Heart left ventricle (tissue), 16 donors: Measurements from ENCODE around the gene STIM1. TPM values are rescaled to one million over a fixed set of nuclear protein-coding genes. Genes with fewer than 3 reads are reported as not detected.
A peak's percentile ranks its signal among the peaks of the same experiment; 100 is the strongest.

Experiments
- ATAC-seq, 4 donors: fragments of 200-7000 bp; cut with Tn5 transposase; one replicate each; pipeline ENCODE4 v1.9.1; 2020 to 2022; ENCODE audit warnings: moderate library complexity in 4 of 4, mild to moderate bottlenecking in 3 of 4, moderate number of reproducible peaks in 1 of 4
- DNase-seq, 5 donors: peaks; one replicate each; pipeline ENCODE4 v3.0.0-alpha.2; 2020
- H3K27ac ChIP-seq, 12 donors: fragments of 200-600 bp; sonication (generic) in 4 of 12; one replicate each; pipeline versions ENCODE4 v1.5.0 to v1.8.0; 2016 to 2022; ENCODE audit warnings: mild to moderate bottlenecking in 2 of 12
- H3K27me3 ChIP-seq, 9 donors: fragments of 200-600 bp; sonication (generic) in 2 of 9; one replicate each; pipeline versions ENCODE4 v1.5.1 to v1.8.0; 2016 to 2022; ENCODE audit warnings: mild to moderate bottlenecking in 3 of 9
- H3K36me3 ChIP-seq, 9 donors: fragments of 200-600 bp; sonication (generic) in 2 of 9; one replicate each; pipeline versions ENCODE4 v1.5.0 to v1.8.0; 2018 to 2022; ENCODE audit warnings: mild to moderate bottlenecking in 2 of 9
- H3K4me1 ChIP-seq, 12 donors: fragments of 200-600 bp; sonication (generic) in 4 of 12; one replicate each; pipeline versions ENCODE4 v1.5.0 to v1.8.0; 2016 to 2022; ENCODE audit warnings: mild to moderate bottlenecking in 3 of 12
- H3K4me3 ChIP-seq, 12 donors: fragments of 200-600 bp; sonication (generic) in 4 of 12; one replicate each; pipeline versions ENCODE4 v1.5.0 to v1.8.0; 2017 to 2022; ENCODE audit warnings: mild to moderate bottlenecking in 9 of 12, moderate library complexity in 4 of 12
- H3K9me3 ChIP-seq, 12 donors: fragments of 200-600 bp; sonication (generic) in 4 of 12; one replicate each; pipeline versions ENCODE4 v1.5.0 to v1.8.0; 2016 to 2022; ENCODE audit warnings: mild to moderate bottlenecking in 1 of 12
- CTCF ChIP-seq, 12 donors: fragments of 200-600 bp; sonication (generic) in 4 of 12; IDR thresholded peaks; one replicate each; pipeline versions ENCODE4 v1.5.0 to v1.8.0; 2018 to 2022; ENCODE audit warnings: antibody characterized with exemption in 12 of 12, mild to moderate bottlenecking in 5 of 12
- POLR2A ChIP-seq, 2 donors: fragments of 450-650 bp; IDR thresholded peaks; one replicate each; pipeline ENCODE4 v1.6.1; 2017; ENCODE audit warnings: antibody characterized with exemption in 2 of 2, mild to moderate bottlenecking in 2 of 2, moderate library complexity in 2 of 2
- WGBS, 4 donors: extraction: QIAGEN DNeasy Blood & Tissue Kit in 2 of 4; methylation state at CpG; one replicate each; pipeline versions ENCODE4 v1.1.5 to v1.1.7; 2013 to 2018; 5-methylcytosine and 5-hydroxymethylcytosine counted together
- intact Hi-C, 10 donors: fragments of 100-400 bp; cut with DNase I; formaldehyde crosslinking; loops; one replicate each; pipeline versions ENCODE4 v1.11.1 to v1.14.2; 2022
- polyA plus RNA-seq, 2 donors: library from polyadenylated mRNA; stranded (reverse); fragments of 200-250 nt; gene quantifications; one replicate each; pipeline ENCODE4 v1.2.3, GENCODE V29; 2013
- total RNA-seq, 9 donors: library from RNA; depleted of rRNA in 2 of 9; stranded (reverse); fragments of >200 nt in 2 of 9; fragmentation: NEBNext Ultra II Directional in 3 of 9; extraction: Animal tissue kit (Norgen Biotek cat#: 25700) in 3 of 9; gene quantifications; one replicate each; pipeline versions ENCODE4 v1.1.0 to v1.2.4, GENCODE V29; 2016 to 2023
- donor health status: ischemic (EF 13 %, LVEDD 7.1; RV severe dilation, severe dysfunction).
- donor health status: healthy with polysubstance abuse.
- donor health status: DM: no; HTN: yes; CAD: no.
- donor health status: DM: no; HTN: no; CAD: no.
- donor health status: ischemic (EF 25% LVEDD 6.9; RV normal size, moderate dysfunction).
- donor health status: ischemic (EF 25% LVEDD 5.7; RV mildly dilated, moderate dysfunction).
- donor health status: healthy.
- donor health status: DM: yes; HTN: yes; CAD: no.
- donor health status: ischemic (EF 35%, LVEDD 5.7; RV mildly dilated, moderate dysfunction).
- donor health status: nonischemic (EF 11% LVEDD 7.7; RV severe dilation, severe dysfunction).
- donor health status: DM: yes; HTN: yes; CAD: no.
- donor health status: PGD.
- donor health status: ischemic (EF 29% LVEDD 5.4; RV normal size, mild dysfunction).
- donor health status: nonischemic (EF 23%, LVEDD 6.1; RV moderate dilation, normal function).

STIM1 gene
- total and polyA plus RNA-seq, 11 donors: 13.2 to 42.9 (median 28.9) TPM

- Histone ChIP-seq H3K27ac (no peak overlapping the region), H3K36me3 (no peaks in the 10 kb centered on the region), H3K27me3 (no peaks in the 10 kb centered on the region), H3K4me1 (peaks cover 0 to 40% (median 14%) of the 10 kb centered on the region in 12 donors), H3K9me3 (no peaks in the 10 kb centered on the region), H3K4me3 (no peak overlapping the region)
- TF ChIP-seq POLR2A (IDR thresholded peaks at IDR 0.05) (no peak), CTCF (IDR thresholded peaks at IDR 0.05) (no peak)
- WGBS, 4 donors: 95 to 98% (median 97%) methylated on average over 2 of the region's 2 CpGs
- DNase-seq (no peak), ATAC-seq (no peak)
- intact Hi-C loops: no loop called here
These were observed 127.0 kb downstream of the STIM1 start for GRCh38 chr11:3982431-3982830.

GRCh38 chr11:3983101-3983500 is 127.6 kb downstream of the STIM1 start:
- 92 to 97% (median 95%) methylated on average over 3 of the region's 3 CpGs for WGBS, 4 donors
- H3K27me3 ChIP-seq: no peaks in the 10 kb centered on the region
- intact Hi-C loops: no loop called here
- no peak for DNase-seq
- ATAC-seq: no peak
- no peak overlapping the region for H3K4me3 ChIP-seq
- H3K27ac ChIP-seq: no peak overlapping the region
- H3K36me3 ChIP-seq: no peaks in the 10 kb centered on the region
- TF ChIP-seq POLR2A (IDR thresholded peaks at IDR 0.05) (no peak), CTCF (IDR thresholded peaks at IDR 0.05) (no peak)
- H3K9me3 ChIP-seq: no peaks in the 10 kb centered on the region
- H3K4me1 ChIP-seq: peaks cover 0 to 42% (median 17%) of the 10 kb centered on the region in 12 donors

- intact Hi-C loops: loop anchor here in 1 of 10 donors (5.0 kb wide), 1 partner anchor 128 kb away; the partner anchor contains the start of gene STIM1
- peaks cover 0 to 49% (median 18%) of the 10 kb centered on the region in 12 donors for H3K4me1 ChIP-seq
- peak in 2 of 4 donors; percentile 35 to 41 for ATAC-seq
These were observed 129.4 kb downstream of the STIM1 start for GRCh38 chr11:3984896-3985295.

GRCh38 chr11:3985631-3986030 is 130.2 kb downstream of the STIM1 start:
- Histone ChIP-seq H3K9me3 (no peaks in the 10 kb centered on the region), H3K4me1 (peaks cover 0 to 49% (median 18%) of the 10 kb centered on the region in 12 donors), H3K4me3 (no peak overlapping the region), H3K27ac (no peak overlapping the region), H3K27me3 (no peaks in the 10 kb centered on the region), H3K36me3 (no peaks in the 10 kb centered on the region)
- TF ChIP-seq POLR2A (IDR thresholded peaks at IDR 0.05) (no peak), CTCF (IDR thresholded peaks at IDR 0.05) (no peak)
- ATAC-seq (no peak), DNase-seq (no peak)
- intact Hi-C loops: loop anchor here in 1 of 10 donors (5.0 kb wide), 1 partner anchor 128 kb away; the partner anchor contains the start of gene STIM1

More at GRCh38 chr11:3984896-3985295, 129.4 kb downstream of the STIM1 start:
- TF ChIP-seq CTCF (IDR thresholded peaks at IDR 0.05): peak in 4 of 12 donors; percentile 11 to 28 (median 16)
- no peak for TF ChIP-seq POLR2A (IDR thresholded peaks at IDR 0.05)
- Histone ChIP-seq H3K36me3 (no peaks in the 10 kb centered on the region), H3K27ac (no peak overlapping the region), H3K27me3 (no peaks in the 10 kb centered on the region), H3K9me3 (no peaks in the 10 kb centered on the region), H3K4me3 (no peak overlapping the region)
- 41 to 55% (median 45%) methylated on average over 5 of the region's 5 CpGs for WGBS, 4 donors
- no peak for DNase-seq
